Coronary artery (tissue), 2 donors: ENCODE data around the gene CHKB.

Experiments used
- DNase-seq: peaks from one replicate; pipeline ENCODE4 v3.0.0-alpha.2; 2017; ENCODE audit warnings: low spot score
- H3K27ac ChIP-seq, 2 donors: fragments of 200-600 bp; sonication (generic); one replicate each; pipeline ENCODE4 v1.5.1; 2016 to 2019
- H3K4me3 ChIP-seq: fragments of 200-600 bp; sonication (generic); 2 replicates; pipeline ENCODE4 v1.5.1; 2016; ENCODE audit warnings: mild to moderate bottlenecking, moderate library complexity
- TF ChIP-seq, protein P1 (sequence below): fragments of 200-600 bp; sonication (generic); IDR thresholded peaks from one replicate; pipeline ENCODE4 v1.5.1; 2019; ENCODE audit warnings: antibody characterized with exemption

Gene CHKB

GRCh38 chr22:50581950-50582492, 628 bp downstream of the CHKB start:
- no peak for DNase-seq
- TF ChIP-seq, protein P1, sequence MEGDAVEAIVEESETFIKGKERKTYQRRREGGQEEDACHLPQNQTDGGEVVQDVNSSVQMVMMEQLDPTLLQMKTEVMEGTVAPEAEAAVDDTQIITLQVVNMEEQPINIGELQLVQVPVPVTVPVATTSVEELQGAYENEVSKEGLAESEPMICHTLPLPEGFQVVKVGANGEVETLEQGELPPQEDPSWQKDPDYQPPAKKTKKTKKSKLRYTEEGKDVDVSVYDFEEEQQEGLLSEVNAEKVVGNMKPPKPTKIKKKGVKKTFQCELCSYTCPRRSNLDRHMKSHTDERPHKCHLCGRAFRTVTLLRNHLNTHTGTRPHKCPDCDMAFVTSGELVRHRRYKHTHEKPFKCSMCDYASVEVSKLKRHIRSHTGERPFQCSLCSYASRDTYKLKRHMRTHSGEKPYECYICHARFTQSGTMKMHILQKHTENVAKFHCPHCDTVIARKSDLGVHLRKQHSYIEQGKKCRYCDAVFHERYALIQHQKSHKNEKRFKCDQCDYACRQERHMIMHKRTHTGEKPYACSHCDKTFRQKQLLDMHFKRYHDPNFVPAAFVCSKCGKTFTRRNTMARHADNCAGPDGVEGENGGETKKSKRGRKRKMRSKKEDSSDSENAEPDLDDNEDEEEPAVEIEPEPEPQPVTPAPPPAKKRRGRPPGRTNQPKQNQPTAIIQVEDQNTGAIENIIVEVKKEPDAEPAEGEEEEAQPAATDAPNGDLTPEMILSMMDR, result no peak
- H3K4me3 ChIP-seq, result peak overlapping the region; percentile 91

GRCh38 chr22:50581031-50581949, 1.4 kb downstream of the CHKB start:
- H3K27ac ChIP-seq, result peak overlapping the region in 1 of 2 donors; percentile 97
- TF ChIP-seq, protein P1, result no peak
- DNase-seq, result no peak

More at GRCh38 chr22:50581950-50582492, 628 bp downstream of the CHKB start:
- peak overlapping the region; percentile 86 to 97 for H3K27ac ChIP-seq

GRCh38 chr22:50579752-50580151, 2.9 kb downstream of the CHKB start:
- no peak for DNase-seq

More at GRCh38 chr22:50581031-50581949, 1.4 kb downstream of the CHKB start:
- peak overlapping the region; percentile 91 for H3K4me3 ChIP-seq

GRCh38 chr22:50578776-50579310, 3.8 kb downstream of the CHKB start:
- DNase-seq, result no peak
- TF ChIP-seq, protein P1, result no peak
- Histone ChIP-seq H3K4me3 (peak overlapping the region; percentile 46), H3K27ac (no peak overlapping the region)

More at GRCh38 chr22:50579752-50580151, 2.9 kb downstream of the CHKB start:
- Histone ChIP-seq H3K4me3 (no peak overlapping the region), H3K27ac (no peak overlapping the region)
- TF ChIP-seq, protein P1, result no peak

GRCh38 chr22:50577987-50578775, 4.5 kb downstream of the CHKB start, which contains the start of gene CPT1B:
CPT1B (minus strand) TSS chr22:50578427; CDS start chr22:50577915, 512 bp downstream.
- TF ChIP-seq, protein P1, result no peak
- DNase-seq, result no peak
- H3K4me3 ChIP-seq, result peak within 1 kb of the TSS; percentile 46
- no peak within 1 kb of the TSS for H3K27ac ChIP-seq

- Histone ChIP-seq H3K27ac (no peak overlapping the region), H3K4me3 (no peak overlapping the region)
- TF ChIP-seq, protein P1, result no peak
- no peak for DNase-seq
Observed at GRCh38 chr22:50577697-50577986, 5.0 kb downstream of the CHKB start.
